Lower leg skin (tissue), 4 donors: ENCODE data around the gene GAP43. TPM values are rescaled to one million over a fixed set of nuclear protein-coding genes. Genes with fewer than 3 reads are reported as not detected.

Experiments
- DNase-seq, 2 donors: peaks; one replicate each; pipeline ENCODE4 v3.0.0-alpha.2; 2019; ENCODE audit warnings: low spot score in 2 of 2
- H3K4me3 ChIP-seq: fragments of 200-600 bp; sonication (generic); 2 replicates; pipeline ENCODE4 v1.5.1; 2017; ENCODE audit warnings: mild to moderate bottlenecking, low read depth; ENCODE audit not compliant: poor library complexity, severe bottlenecking
- POLR2A ChIP-seq, 2 donors: fragments of 450-650 bp; IDR thresholded peaks; one replicate each; pipeline ENCODE4 v1.6.1; 2016 to 2017; ENCODE audit warnings: antibody characterized with exemption in 2 of 2, mild to moderate bottlenecking in 1 of 2, moderate library complexity in 1 of 2
- WGBS, 2 donors: methylation state at CpG; one replicate each; pipeline ENCODE4 v1.1.5; 2018; 5-methylcytosine and 5-hydroxymethylcytosine counted together
- intact Hi-C: fragments of 100-400 bp; cut with DNase I; formaldehyde crosslinking; loops from one replicate; pipeline ENCODE4 v1.15.0; 2023; ENCODE audit warnings: low total_unique reads
- total RNA-seq, 4 donors: library from RNA; depleted of rRNA; stranded (reverse); fragments of >200 nt; gene quantifications; one replicate each; pipeline ENCODE4 v1.1.0, GENCODE V29; 2016
- TF ChIP-seq, protein P1 (sequence below), 3 donors: fragments of 450-650 bp; IDR thresholded peaks; one replicate each; pipeline ENCODE4 v1.5.1; 2016; ENCODE audit warnings: antibody characterized with exemption in 3 of 3, mild to moderate bottlenecking in 3 of 3, moderate library complexity in 2 of 3

Gene GAP43
- total RNA-seq, 4 donors from 2014 or later = 0.13 TPM; not detected in 3

DNA sequence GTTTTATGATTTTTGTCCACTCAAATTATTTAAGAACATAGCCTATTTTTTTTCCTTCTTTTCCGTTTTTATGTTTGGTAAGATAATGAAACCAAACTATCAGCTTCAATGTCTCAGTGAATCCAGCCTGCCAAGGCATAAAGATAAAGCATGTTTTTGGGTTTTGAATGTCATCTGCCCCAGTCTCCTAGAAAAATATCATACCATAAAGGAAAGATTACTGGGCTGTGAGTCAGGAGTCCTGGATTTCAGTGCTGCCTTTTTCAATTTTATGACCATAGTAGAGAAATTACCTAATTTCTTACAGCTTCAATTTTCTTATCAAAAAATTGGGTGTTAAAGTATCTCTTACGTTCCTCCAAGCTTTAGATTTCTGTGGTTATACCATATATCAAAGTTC is 87.5 kb downstream of the GAP43 start:
- no peak for TF ChIP-seq POLR2A (IDR thresholded peaks at IDR 0.05)
- TF ChIP-seq, protein P1, sequence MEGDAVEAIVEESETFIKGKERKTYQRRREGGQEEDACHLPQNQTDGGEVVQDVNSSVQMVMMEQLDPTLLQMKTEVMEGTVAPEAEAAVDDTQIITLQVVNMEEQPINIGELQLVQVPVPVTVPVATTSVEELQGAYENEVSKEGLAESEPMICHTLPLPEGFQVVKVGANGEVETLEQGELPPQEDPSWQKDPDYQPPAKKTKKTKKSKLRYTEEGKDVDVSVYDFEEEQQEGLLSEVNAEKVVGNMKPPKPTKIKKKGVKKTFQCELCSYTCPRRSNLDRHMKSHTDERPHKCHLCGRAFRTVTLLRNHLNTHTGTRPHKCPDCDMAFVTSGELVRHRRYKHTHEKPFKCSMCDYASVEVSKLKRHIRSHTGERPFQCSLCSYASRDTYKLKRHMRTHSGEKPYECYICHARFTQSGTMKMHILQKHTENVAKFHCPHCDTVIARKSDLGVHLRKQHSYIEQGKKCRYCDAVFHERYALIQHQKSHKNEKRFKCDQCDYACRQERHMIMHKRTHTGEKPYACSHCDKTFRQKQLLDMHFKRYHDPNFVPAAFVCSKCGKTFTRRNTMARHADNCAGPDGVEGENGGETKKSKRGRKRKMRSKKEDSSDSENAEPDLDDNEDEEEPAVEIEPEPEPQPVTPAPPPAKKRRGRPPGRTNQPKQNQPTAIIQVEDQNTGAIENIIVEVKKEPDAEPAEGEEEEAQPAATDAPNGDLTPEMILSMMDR (IDR thresholded peaks at IDR 0.05) = no peak
- H3K4me3 ChIP-seq = no peak overlapping the region
- 48 to 58% methylated on average over 2 of the region's 2 CpGs for whole genome bisulfite sequencing, 2 donors
- intact Hi-C loops = no loop called here
- DNase-seq = no peak

DNA sequence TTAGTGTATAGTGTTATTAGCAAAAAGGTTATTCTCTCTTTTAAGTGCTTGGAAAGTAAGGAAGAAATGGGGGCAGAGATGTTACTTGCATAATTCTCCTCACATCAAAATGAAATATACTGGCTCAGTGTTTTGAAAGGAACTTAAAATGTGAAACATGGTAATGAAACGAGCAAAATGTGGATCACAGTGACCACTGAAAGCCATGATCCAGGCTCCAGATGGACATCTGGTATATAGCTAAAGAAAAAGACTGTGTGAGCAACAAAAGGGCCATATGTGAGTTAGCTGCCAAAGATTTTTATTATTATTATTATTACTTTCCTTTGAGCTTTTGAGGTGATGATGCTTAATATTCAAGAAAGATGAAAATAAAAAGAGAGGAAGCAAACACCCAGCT is 89.6 kb downstream of the GAP43 start:
- no peak for DNase-seq
- intact Hi-C loops = no loop called here
- WGBS, 2 donors = 0 to 2% methylated on average over 1 of the region's 1 CpG
- no peak overlapping the region for H3K4me3 ChIP-seq
- TF ChIP-seq, protein P1 (IDR thresholded peaks at IDR 0.05) = no peak
- no peak for TF ChIP-seq POLR2A (IDR thresholded peaks at IDR 0.05)

- H3K4me3 ChIP-seq = no peak overlapping the region
- intact Hi-C loops = no loop called here
- TF ChIP-seq, protein P1 (IDR thresholded peaks at IDR 0.05) = no peak
- TF ChIP-seq POLR2A (IDR thresholded peaks at IDR 0.05) = no peak
- WGBS, 2 donors = 55 to 66% methylated on average over 5 of the region's 5 CpGs
- no peak for DNase-seq
Measured at GRCh38 chr3:115713284-115713683, 90.0 kb downstream of the GAP43 start.

DNA sequence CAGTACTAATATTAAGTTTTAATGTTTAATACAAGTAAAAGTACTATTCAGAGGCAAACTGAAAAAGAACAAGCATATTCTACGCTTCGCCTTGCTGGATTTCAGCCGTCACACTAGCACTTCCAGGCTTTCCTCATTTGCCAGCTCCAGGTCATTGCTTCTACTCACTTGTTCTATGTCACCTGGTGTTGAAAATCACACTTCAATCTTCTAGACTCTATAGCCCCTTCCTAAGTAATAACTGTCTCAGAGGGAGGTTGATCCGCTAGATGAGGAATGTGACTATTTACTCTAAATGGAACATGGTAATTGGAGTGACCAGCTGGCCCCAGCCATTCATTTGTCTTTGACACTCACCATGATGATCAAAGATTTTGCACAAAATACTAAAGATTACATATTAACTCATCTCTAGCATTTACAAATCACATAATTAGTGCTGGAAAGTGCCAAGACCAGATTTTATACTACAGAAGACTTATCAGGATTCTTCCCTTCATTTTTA is 92.0 kb downstream of the GAP43 start:
- no peak for DNase-seq
- no peak for TF ChIP-seq POLR2A (IDR thresholded peaks at IDR 0.05)
- TF ChIP-seq, protein P1 (IDR thresholded peaks at IDR 0.05) = no peak
- WGBS, 2 donors = 92 to 96% methylated on average over 4 of the region's 4 CpGs

DNA sequence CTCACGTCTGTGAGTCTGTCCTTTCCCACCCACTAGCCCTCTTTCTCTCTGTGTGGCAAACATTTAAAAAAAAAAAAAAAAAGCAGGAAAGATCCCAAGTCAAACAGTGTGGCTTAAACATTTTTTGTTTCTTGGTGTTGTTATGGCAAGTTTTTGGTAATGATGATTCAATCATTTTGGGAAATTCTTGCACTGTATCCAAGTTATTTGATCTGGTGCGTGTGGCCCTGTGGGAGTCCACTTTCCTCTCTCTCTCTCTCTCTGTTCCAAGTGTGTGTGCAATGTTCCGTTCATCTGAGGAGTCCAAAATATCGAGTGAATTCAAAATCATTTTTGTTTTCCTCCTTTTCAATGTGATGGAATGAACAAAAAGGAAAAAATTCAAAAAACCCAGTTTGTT is 97.7 kb downstream of the GAP43 start:
- intact Hi-C loops = no loop called here
- TF ChIP-seq, protein P1 (IDR thresholded peaks at IDR 0.05) = no peak
- no peak for TF ChIP-seq POLR2A (IDR thresholded peaks at IDR 0.05)
- no peak overlapping the region for H3K4me3 ChIP-seq
- WGBS, 2 donors = 62 to 72% methylated on average over 4 of the region's 4 CpGs
- no peak for DNase-seq

More for the DNA sequence above, 92.0 kb downstream of the GAP43 start:
- H3K4me3 ChIP-seq = no peak overlapping the region
- intact Hi-C loops = no loop called here

GRCh38 chr3:115725800-115726199 is 102.5 kb downstream of the GAP43 start:
- intact Hi-C loops = no loop called here
- 90 to 92% methylated on average over 3 of the region's 3 CpGs for WGBS, 2 donors
- no peak for DNase-seq
- TF ChIP-seq, protein P1 (IDR thresholded peaks at IDR 0.05) = no peak
- no peak for TF ChIP-seq POLR2A (IDR thresholded peaks at IDR 0.05)
- no peak overlapping the region for H3K4me3 ChIP-seq
